OCI-LY1 (cell line): ENCODE data around the gene ARL17B.
"Not testable (repeated sequence)": the region's sequence is repeated elsewhere in the genome, so short reads cannot be mapped to it uniquely, and the experiment has no call there.

ENCODE experiments used
- H2AFZ ChIP-seq: fragments of 200-600 bp; sonication (generic), shearing (Covaris generic); 2 replicates; pipeline ENCODE4 v1.6.0; 2014; ENCODE audit warnings: antibody characterized with exemption, mild to moderate bottlenecking, low read length
- H3F3A ChIP-seq: fragments of 200-600 bp; sonication (generic), shearing (Covaris generic); 2 replicates; pipeline ENCODE4 v1.6.0; 2014; ENCODE audit warnings: mild to moderate bottlenecking, antibody characterized with exemption, low read length, moderate library complexity; ENCODE audit not compliant: insufficient read depth
- H3K27ac ChIP-seq: fragments of 200-600 bp; sonication (generic); 2 replicates; pipeline ENCODE4 v1.5.1; 2014; ENCODE audit warnings: low read length, mixed run types, mild to moderate bottlenecking, low read depth; ENCODE audit not compliant: poor library complexity, severe bottlenecking
- H3K27me3 ChIP-seq: fragments of 200-600 bp; sonication (generic); 2 replicates; pipeline ENCODE4 v1.6.0; 2014; ENCODE audit warnings: antibody characterized with exemption, mild to moderate bottlenecking, low read length, moderate library complexity; ENCODE audit not compliant: insufficient read depth
- H3K36me3 ChIP-seq: fragments of 200-600 bp; sonication (generic); 2 replicates; pipeline ENCODE4 v1.6.1; 2014; ENCODE audit warnings: mild to moderate bottlenecking, antibody characterized with exemption, low read length, moderate library complexity, mixed read lengths; ENCODE audit not compliant: insufficient read depth
- H3K4me1 ChIP-seq: fragments of 200-600 bp; sonication (generic); 2 replicates; pipeline ENCODE4 v1.5.1; 2014; ENCODE audit warnings: mild to moderate bottlenecking, low read length, moderate library complexity; ENCODE audit not compliant: insufficient read depth, severe bottlenecking
- H3K4me2 ChIP-seq: fragments of 200-600 bp; sonication (generic), shearing (Covaris generic); 2 replicates; pipeline ENCODE4 v1.6.1; 2014; ENCODE audit warnings: low read length
- H3K4me3 ChIP-seq: fragments of 200-600 bp; sonication (generic); 2 replicates; pipeline ENCODE4 v1.5.1; 2014; ENCODE audit warnings: low read length, low read depth, mild to moderate bottlenecking, mixed read lengths; ENCODE audit not compliant: poor library complexity, severe bottlenecking
- H3K79me2 ChIP-seq: fragments of 200-600 bp; shearing (Covaris generic); 2 replicates; pipeline ENCODE4 v1.6.1; 2016; ENCODE audit warnings: mixed run types, low read length, mixed read lengths; ENCODE audit not compliant: insufficient read depth
- H3K9ac ChIP-seq: fragments of 200-600 bp; sonication (generic), shearing (Covaris generic); 2 replicates; pipeline ENCODE4 v1.6.1; 2014; ENCODE audit warnings: mild to moderate bottlenecking, low read length, mixed read lengths
- H3K9me2 ChIP-seq: fragments of 200-600 bp; sonication (generic), shearing (Covaris generic); 2 replicates; pipeline ENCODE4 v1.6.1; 2014; ENCODE audit warnings: low read depth, mild to moderate bottlenecking, low read length, mixed read lengths
- H3K9me3 ChIP-seq: fragments of 200-600 bp; shearing (Covaris generic); 2 replicates; pipeline ENCODE4 v1.6.1; 2014; ENCODE audit warnings: low read length, mixed read lengths
- H4K20me1 ChIP-seq: fragments of 200-600 bp; sonication (generic), shearing (Covaris generic); 2 replicates; pipeline ENCODE4 v1.6.0; 2016; ENCODE audit warnings: mild to moderate bottlenecking, low read length; ENCODE audit not compliant: insufficient read depth
- CTCF ChIP-seq: fragments of 200-600 bp; sonication (generic), shearing (Covaris generic); IDR thresholded peaks from 2 replicates; pipeline ENCODE4 v1.5.1; 2017; ENCODE audit warnings: mild to moderate bottlenecking, antibody characterized with exemption, low read length, moderate library complexity, mixed read lengths
- EZH2 ChIP-seq: fragments of 200-600 bp; sonication (generic), shearing (Covaris generic); IDR thresholded peaks from 2 replicates; pipeline ENCODE4 v1.8.0; 2017; ENCODE audit warnings: borderline replicate concordance, mixed run types, mild to moderate bottlenecking, antibody characterized with exemption, low read length, moderate library complexity, mixed read lengths

Gene ARL17B

GRCh38 chr17:46262271-46262670, 99.3 kb downstream of the ARL17B start:
- no peak overlapping the region for H3K4me3 ChIP-seq
- no peaks in the 10 kb centered on the region for H3K36me3 ChIP-seq
- no peaks in the 10 kb centered on the region; the same call in 1 of the 2 replicates for H3K27me3 ChIP-seq
- TF ChIP-seq EZH2, result no peak
- TF ChIP-seq CTCF, result no peak
- no peak overlapping the region for H3K27ac ChIP-seq
- no peaks in the 10 kb centered on the region for H3K9me2 ChIP-seq
- no peaks in the 10 kb centered on the region for H3K9me3 ChIP-seq
- no peak overlapping the region for H3K9ac ChIP-seq
- no peaks in the 10 kb centered on the region for H4K20me1 ChIP-seq
- H3F3A ChIP-seq, result no peaks in the 10 kb centered on the region
- no peak overlapping the region for H3K4me2 ChIP-seq
- H3K4me1 ChIP-seq, result peaks cover 13% of the 10 kb centered on the region
- no peak overlapping the region for H2AFZ ChIP-seq
- H3K79me2 ChIP-seq, result no peaks in the 10 kb centered on the region

- H4K20me1 ChIP-seq, H3K4me1 ChIP-seq, H3K27me3 ChIP-seq, H3K27ac ChIP-seq, H3K36me3 ChIP-seq, H3F3A ChIP-seq, H2AFZ ChIP-seq, H3K79me2 ChIP-seq, H3K9me3 ChIP-seq, H3K9me2 ChIP-seq, H3K9ac ChIP-seq: not testable (repeated sequence)
- Histone ChIP-seq H3K4me2 (peak overlapping the region; percentile 65), H3K4me3 (peak overlapping the region; percentile 52)
Measured at GRCh38 chr17:46259845-46260661, 101.5 kb downstream of the ARL17B start.

GRCh38 chr17:46256369-46256768, 105.2 kb downstream of the ARL17B start:
- not testable (repeated sequence) for H3K4me1 ChIP-seq, H3F3A ChIP-seq, H3K9ac ChIP-seq, H3K36me3 ChIP-seq, H3K9me3 ChIP-seq, H3K4me3 ChIP-seq, H3K79me2 ChIP-seq, H3K27ac ChIP-seq, H3K4me2 ChIP-seq, H3K27me3 ChIP-seq, H4K20me1 ChIP-seq, H2AFZ ChIP-seq, H3K9me2 ChIP-seq

GRCh38 chr17:46254215-46254614, 107.4 kb downstream of the ARL17B start:
- not testable (repeated sequence) for H3K4me2 ChIP-seq, H3K36me3 ChIP-seq, H4K20me1 ChIP-seq, H3K9ac ChIP-seq, H3K27ac ChIP-seq, H2AFZ ChIP-seq, H3F3A ChIP-seq, H3K27me3 ChIP-seq, H3K4me3 ChIP-seq, H3K79me2 ChIP-seq, H3K9me3 ChIP-seq, H3K9me2 ChIP-seq, H3K4me1 ChIP-seq
